K562 (cell line): ENCODE results near the gene BANF2. TPM values are rescaled to one million over a fixed set of nuclear protein-coding genes. Genes with fewer than 3 reads are reported as not detected.

Source experiments
- ATAC-seq: fragments of 200-7000 bp; cut with Tn5 transposase; 3 replicates; pipeline ENCODE4 v1.9.1; 2020; ENCODE audit warnings: moderate library complexity
- BruUV-seq: library from RNA; stranded (reverse); fragments of 400-500 nt; replicated peaks from 2 replicates; lab custom pipeline; 2021; lab: Mats Ljungman, UMichigan
- CTCF ChIA-PET: fragments of 300-600 bp; formaldehyde crosslinking; extraction: SDS; loops from one replicate; lab custom pipeline; 2021; ENCODE audit warnings: low intra/inter-chr PET ratio; lab: Yijun Ruan, JAX
- POLR2A ChIA-PET: fragments of 300-600, 350-650 bp; sonication (Branson Sonifier 250); formaldehyde crosslinking; extraction: SDS; loops from one replicate; lab custom pipeline; 2021; ENCODE audit warnings: antibody characterized with exemption, inconsistent platforms; lab: Yijun Ruan, JAX
- DNase-seq, 4 experiments: peaks; one replicate each; pipeline versions ENCODE4 v3.0.0 to v3.0.0-alpha.2; 2011 to 2018; ENCODE audit warnings: low spot score in 3 of 4, mixed read lengths in 3 of 4; ENCODE audit errors: extremely low read depth in 1 of 4
- FAIRE-seq: peaks from 2 replicates; lab custom pipeline; 2011; peaks lifted over from hg19 to GRCh38; lab: Jason Lieb, UNC
- H2AFZ ChIP-seq: 2 replicates; pipeline ENCODE4 v1.6.0; 2011; ENCODE audit warnings: low read depth, low read length, control low read depth, inconsistent platforms
- H3K27ac ChIP-seq: fragments of 200-600 bp; 3 replicates; pipeline ENCODE4 v1.8.0; 2011; ENCODE audit warnings: low read depth, mild to moderate bottlenecking, control low read depth, inconsistent platforms, low read length, moderate library complexity, mixed read lengths; ENCODE audit errors: extremely low read depth
- H3K27me3 ChIP-seq, 2 experiments: fragments of 300-600 bp in 1 of 2; 2 replicates in 1 of 2; 3 replicates in 1 of 2; pipeline versions ENCODE4 v1.6.0 to v1.8.0; 2011; ENCODE audit warnings: inconsistent platforms in 2 of 2, low read length in 2 of 2, mild to moderate bottlenecking in 1 of 2, mixed read lengths in 1 of 2, moderate library complexity in 1 of 2; ENCODE audit not compliant: control insufficient read depth in 2 of 2, insufficient read depth in 2 of 2
- H3K36me3 ChIP-seq: fragments of 300-600 bp; 3 replicates; pipeline ENCODE4 v1.8.0; 2011; ENCODE audit warnings: mild to moderate bottlenecking, low read length, inconsistent platforms; ENCODE audit not compliant: control insufficient read depth, insufficient read depth
- H3K4me1 ChIP-seq, 2 experiments: fragments of 200-600 bp in 1 of 2; replicated peaks in 1 of 2; 2 replicates in 1 of 2; 3 replicates in 1 of 2; pipeline versions ENCODE4 v1.5.1 to v1.8.0; 2011; ENCODE audit warnings: inconsistent platforms in 2 of 2, low read length in 2 of 2, mild to moderate bottlenecking in 1 of 2, mixed read lengths in 1 of 2, moderate library complexity in 1 of 2; ENCODE audit not compliant: control insufficient read depth in 2 of 2, insufficient read depth in 2 of 2
- H3K4me2 ChIP-seq: 2 replicates; pipeline ENCODE4 v1.6.1; 2011; ENCODE audit warnings: low read length, control low read depth, inconsistent platforms, mixed read lengths; ENCODE audit not compliant: insufficient read depth
- H3K4me3 ChIP-seq: fragments of 200-600 bp; sonication (generic), shearing (Covaris generic); 2 replicates; pipeline ENCODE4 v1.5.1; 2016; ENCODE audit warnings: control low read depth, inconsistent platforms
- H3K79me2 ChIP-seq: fragments of 200-600 bp; 3 replicates; pipeline ENCODE4 v1.8.0; 2011; ENCODE audit warnings: low read length, inconsistent platforms; ENCODE audit not compliant: control insufficient read depth, insufficient read depth
- H3K9ac ChIP-seq, 2 experiments: 2 replicates each; pipeline versions ENCODE4 v1.6.0 to v1.6.1; 2011; ENCODE audit warnings: low read depth in 2 of 2, low read length in 2 of 2, control low read depth in 1 of 2, inconsistent platforms in 1 of 2, mild to moderate bottlenecking in 1 of 2, mixed read lengths in 1 of 2; ENCODE audit not compliant: insufficient read depth in 1 of 2
- H3K9me1 ChIP-seq: one replicate; pipeline ENCODE4 v1.6.0; 2011; ENCODE audit warnings: inconsistent platforms, mild to moderate bottlenecking, low read length, moderate library complexity; ENCODE audit not compliant: control insufficient read depth, insufficient read depth
- H3K9me3 ChIP-seq: replicated peaks from 2 replicates; pipeline ENCODE4 v1.5.1; 2011; ENCODE audit warnings: low read depth, low read length, inconsistent platforms; ENCODE audit not compliant: control insufficient read depth, insufficient read depth
- H4K20me1 ChIP-seq: replicated peaks from 2 replicates; pipeline ENCODE4 v1.6.1; 2011; ENCODE audit warnings: low read length, inconsistent platforms, mixed read lengths; ENCODE audit not compliant: control insufficient read depth, insufficient read depth
- ASH1L ChIP-seq: fragments of 450-650 bp; IDR thresholded peaks from 2 replicates; pipeline ENCODE4 v1.6.1; 2018; ENCODE audit warnings: borderline replicate concordance, mild to moderate bottlenecking, low read depth; ENCODE audit not compliant: partially characterized antibody
- BRF1 ChIP-seq: IDR thresholded peaks from 3 replicates; pipeline ENCODE4 v1.6.1; 2011; ENCODE audit warnings: borderline replicate concordance, mild to moderate bottlenecking; ENCODE audit not compliant: insufficient read length; ENCODE audit errors: extremely low read depth
- FOXP4 ChIP-seq: sonication (generic); formaldehyde crosslinking; IDR thresholded peaks from 2 replicates; pipeline ENCODE4 v1.8.0; 2022; ENCODE audit warnings: mild to moderate bottlenecking, missing genetic modification reagents, borderline replicate concordance
- HDGF ChIP-seq: fragments of 450-650 bp; IDR thresholded peaks from 2 replicates; pipeline ENCODE4 v1.6.1; 2016
- MCM7 ChIP-seq, 2 experiments: fragments of 450-650 bp; IDR thresholded peaks; 2 replicates each; pipeline ENCODE4 v1.6.1; 2016 to 2018
- MLLT1 ChIP-seq, 2 experiments: fragments of 450-650 bp; IDR thresholded peaks; 2 replicates each; pipeline ENCODE4 v1.6.1; 2016
- POLR2AphosphoS2 ChIP-seq: IDR thresholded peaks from 2 replicates; pipeline ENCODE4 v1.6.1; 2012; ENCODE audit warnings: low read length, improper control_type of control experiment
- ZFPM2 ChIP-seq: fragments of 250-450 bp; sonication (Bioruptor Pico); IDR thresholded peaks from 2 replicates; pipeline ENCODE4 v1.5.1; 2022; ENCODE audit warnings: mild to moderate bottlenecking
- ZNF174 ChIP-seq: fragments of 250-450 bp; sonication (Bioruptor Pico); IDR thresholded peaks from 2 replicates; pipeline ENCODE4 v1.4.0; 2020; ENCODE audit warnings: mild to moderate bottlenecking
- WGBS: fragments of 100-300 bp; shearing (Covaris generic); methylation state at CpG from one replicate; pipeline ENCODE4 v1.1.6; 2016; ENCODE audit warnings: low coverage, mixed read lengths; ENCODE audit not compliant: insufficient coverage; ENCODE audit errors: missing lambda C conversion rate; 5-methylcytosine and 5-hydroxymethylcytosine counted together
- in situ Hi-C: fragments of 300-500 bp; cut with MboI; formaldehyde crosslinking; loops from 4 replicates; pipeline ENCODE4 v1.15.0; 2018; ENCODE audit warnings: inconsistent platforms, mixed read lengths
- intact Hi-C: fragments of 100-400 bp; cut with micrococcal nuclease; formaldehyde crosslinking; loops from 2 replicates; pipeline ENCODE4 v1.14.2; 2022
- polyA plus RNA-seq, 8 experiments: library from polyadenylated mRNA; depleted of rRNA in 4 of 8; stranded (reverse) in 5 of 8; unstranded in 3 of 8; fragments of >200 nt; fragmentation: Nextera tagmentation in 2 of 8; fragmentation: Illumina TruSeq in 1 of 8; extraction: Ambion mirVana in 2 of 8; extraction: Trizol in 1 of 8; gene quantifications; 2 replicates each; pipeline versions ENCODE4 v1.2.1 to v1.2.3, GENCODE V29; 2011 to 2014; ENCODE audit warnings: inconsistent platforms in 1 of 8, missing spikeins in 1 of 8
- total RNA-seq, 7 experiments: library from RNA; depleted of rRNA in 6 of 7; stranded (reverse); fragments of >200 nt in 6 of 7; fragmentation: Illumina TruSeq in 2 of 7; extraction: Trizol in 2 of 7; gene quantifications; 2 replicates each; pipeline versions ENCODE4 v1.2.1 to v1.2.3, GENCODE V29; 2011 to 2021; ENCODE audit warnings: low replicate concordance in 1 of 7
- TF ChIP-seq, protein P1 (sequence below): fragments of 200-800 bp; sonication (Bioruptor generic); IDR thresholded peaks from 2 replicates; pipeline ENCODE4 v1.6.1; 2016; ENCODE audit warnings: missing genetic modification characterization, missing compliant biosample characterization

BANF2 gene
- total and polyA plus RNA-seq, 9 of the 15 experiments (the other 6 are each of a cell fraction or from before 2014, with no cell fraction given), result not detected

- no peak for DNase-seq
- no peak overlapping the region for H3K27ac ChIP-seq
- no peaks in the 10 kb centered on the region for H3K4me1 ChIP-seq
- H3K9ac ChIP-seq, result no peak overlapping the region
- TF ChIP-seq MLLT1 (IDR thresholded peaks at IDR 0.05), result no peak
- no peak for TF ChIP-seq MCM7 (IDR thresholded peaks at IDR 0.05)
- TF ChIP-seq, protein P1, sequence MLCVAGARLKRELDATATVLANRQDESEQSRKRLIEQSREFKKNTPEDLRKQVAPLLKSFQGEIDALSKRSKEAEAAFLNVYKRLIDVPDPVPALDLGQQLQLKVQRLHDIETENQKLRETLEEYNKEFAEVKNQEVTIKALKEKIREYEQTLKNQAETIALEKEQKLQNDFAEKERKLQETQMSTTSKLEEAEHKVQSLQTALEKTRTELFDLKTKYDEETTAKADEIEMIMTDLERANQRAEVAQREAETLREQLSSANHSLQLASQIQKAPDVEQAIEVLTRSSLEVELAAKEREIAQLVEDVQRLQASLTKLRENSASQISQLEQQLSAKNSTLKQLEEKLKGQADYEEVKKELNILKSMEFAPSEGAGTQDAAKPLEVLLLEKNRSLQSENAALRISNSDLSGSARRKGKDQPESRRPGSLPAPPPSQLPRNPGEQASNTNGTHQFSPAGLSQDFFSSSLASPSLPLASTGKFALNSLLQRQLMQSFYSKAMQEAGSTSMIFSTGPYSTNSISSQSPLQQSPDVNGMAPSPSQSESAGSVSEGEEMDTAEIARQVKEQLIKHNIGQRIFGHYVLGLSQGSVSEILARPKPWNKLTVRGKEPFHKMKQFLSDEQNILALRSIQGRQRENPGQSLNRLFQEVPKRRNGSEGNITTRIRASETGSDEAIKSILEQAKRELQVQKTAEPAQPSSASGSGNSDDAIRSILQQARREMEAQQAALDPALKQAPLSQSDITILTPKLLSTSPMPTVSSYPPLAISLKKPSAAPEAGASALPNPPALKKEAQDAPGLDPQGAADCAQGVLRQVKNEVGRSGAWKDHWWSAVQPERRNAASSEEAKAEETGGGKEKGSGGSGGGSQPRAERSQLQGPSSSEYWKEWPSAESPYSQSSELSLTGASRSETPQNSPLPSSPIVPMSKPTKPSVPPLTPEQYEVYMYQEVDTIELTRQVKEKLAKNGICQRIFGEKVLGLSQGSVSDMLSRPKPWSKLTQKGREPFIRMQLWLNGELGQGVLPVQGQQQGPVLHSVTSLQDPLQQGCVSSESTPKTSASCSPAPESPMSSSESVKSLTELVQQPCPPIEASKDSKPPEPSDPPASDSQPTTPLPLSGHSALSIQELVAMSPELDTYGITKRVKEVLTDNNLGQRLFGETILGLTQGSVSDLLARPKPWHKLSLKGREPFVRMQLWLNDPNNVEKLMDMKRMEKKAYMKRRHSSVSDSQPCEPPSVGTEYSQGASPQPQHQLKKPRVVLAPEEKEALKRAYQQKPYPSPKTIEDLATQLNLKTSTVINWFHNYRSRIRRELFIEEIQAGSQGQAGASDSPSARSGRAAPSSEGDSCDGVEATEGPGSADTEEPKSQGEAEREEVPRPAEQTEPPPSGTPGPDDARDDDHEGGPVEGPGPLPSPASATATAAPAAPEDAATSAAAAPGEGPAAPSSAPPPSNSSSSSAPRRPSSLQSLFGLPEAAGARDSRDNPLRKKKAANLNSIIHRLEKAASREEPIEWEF (CRISPR knock-in tag), result no peak
- no peak for TF ChIP-seq ZNF174 (CRISPR knock-in tag)
- TF ChIP-seq HDGF, result no peak
- TF ChIP-seq FOXP4 (CRISPR knock-in tag), result no peak
- TF ChIP-seq BRF1, result no peak
- no peak for TF ChIP-seq POLR2AphosphoS2
- TF ChIP-seq ASH1L, result no peak
- TF ChIP-seq ZFPM2 (CRISPR knock-in tag), result no peak
- intact Hi-C loops, result no loop called here
- no peaks in the 10 kb centered on the region for H3K36me3 ChIP-seq
- POLR2A ChIA-PET, result no interaction called here
- H3K79me2 ChIP-seq, result no peaks in the 10 kb centered on the region
- in situ Hi-C loops, result no loop called here
- no peak for ATAC-seq
- no peak for FAIRE-seq
- H4K20me1 ChIP-seq, result no peaks in the 10 kb centered on the region
- no peaks in the 10 kb centered on the region for H3K9me1 ChIP-seq
- WGBS, result 5% methylated on average over 8 of the region's 10 CpGs
- CTCF ChIA-PET, result no interaction called here
- peaks cover 11 to 57% of the 10 kb centered on the region in 2 experiments for H3K27me3 ChIP-seq
- H2AFZ ChIP-seq, result no peak overlapping the region
- H3K4me2 ChIP-seq, result no peak overlapping the region
- no peak overlapping the region for H3K4me3 ChIP-seq
- no TSS peak for BruUV-seq
- H3K9me3 ChIP-seq, result no peaks in the 10 kb centered on the region
Observed at GRCh38 chr20:17727351-17727750, 27.6 kb downstream of the BANF2 start.
